Measurements from ENCODE around the gene FBXO48.

- TF ChIP-seq CTCF (conservative IDR thresholded peaks at IDR 0.05 in 1 of 2, IDR thresholded peaks at IDR 0.05 in 1 of 2; ENCODE audit: low read depth in 1 of 2, low read length in 2 of 2) (peak; percentile 59 to 73), EZH2 (IDR thresholded peaks at IDR 0.05; ENCODE audit: low read length, missing control alignments) (no peak)
These were observed 3.7 kb downstream of the FBXO48 start for GRCh38 chr2:68463287-68463877.

Data from fibroblast of lung (primary cell).